Measurements from ENCODE around the gene ZNF747.

- TF ChIP-seq CTCF (IDR thresholded peaks at IDR 0.05) (peak in 1 of 3 donors; percentile 9), POLR2A (IDR thresholded peaks at IDR 0.05) (no peak)
Measured at GRCh38 chr16:30526823-30527634, 7.6 kb downstream of the ZNF747 start.

Measured in lower leg skin (tissue), 3 donors.